HepG2 (cell line): ENCODE measurements around the gene TRIM9. TPM values are rescaled to one million over a fixed set of nuclear protein-coding genes. Genes with fewer than 3 reads are reported as not detected.

ENCODE experiments used
- BCL6 ChIP-seq: IDR thresholded peaks from 2 replicates; pipeline ENCODE4 v1.6.1; 2016; ENCODE audit warnings: missing genetic modification reagents, missing compliant biosample characterization
- CREB1 ChIP-seq, 2 experiments: fragments of 450-650 bp in 1 of 2; IDR thresholded peaks; 2 replicates each; pipeline ENCODE4 v1.6.1; 2016 to 2017; ENCODE audit warnings: control low read depth in 1 of 2, mild to moderate bottlenecking in 1 of 2, missing compliant biosample characterization in 1 of 2, missing genetic modification characterization in 1 of 2
- FOXP1 ChIP-seq, 2 experiments: fragments of 450-650 bp in 1 of 2; IDR thresholded peaks; 2 replicates each; pipeline ENCODE4 v1.6.1; 2017 to 2018; ENCODE audit warnings: antibody characterized with exemption in 1 of 2
- GATAD2A ChIP-seq: IDR thresholded peaks from 2 replicates; pipeline ENCODE4 v1.6.1; 2016
- GTF3A ChIP-seq: sonication (generic); formaldehyde crosslinking; conservative IDR thresholded peaks from 2 replicates; pipeline ENCODE4 v1.4.0; 2020; ENCODE audit warnings: mild to moderate bottlenecking, missing genetic modification reagents
- HNRNPLL ChIP-seq: fragments of 200-400 bp; formaldehyde crosslinking; IDR thresholded peaks from 2 replicates; pipeline ENCODE4 v1.6.1; 2017; ENCODE audit warnings: mild to moderate bottlenecking, low read depth, low read length; ENCODE audit not compliant: poor library complexity, severe bottlenecking
- KLF11 ChIP-seq: IDR thresholded peaks from 2 replicates; pipeline ENCODE4 v1.6.1; 2016; ENCODE audit warnings: missing compliant biosample characterization
- KLF16 ChIP-seq, 2 experiments: sonication (generic) in 1 of 2; formaldehyde crosslinking in 1 of 2; IDR thresholded peaks; 2 replicates each; pipeline versions ENCODE4 v1.6.1 to v1.8.0; 2016 to 2023; ENCODE audit warnings: missing genetic modification reagents in 2 of 2, missing compliant biosample characterization in 1 of 2
- KMT2A ChIP-seq: sonication (generic); formaldehyde crosslinking; IDR thresholded peaks from 2 replicates; pipeline ENCODE4 v1.4.0; 2020; ENCODE audit warnings: missing genetic modification reagents
- MIXL1 ChIP-seq: IDR thresholded peaks from 2 replicates; pipeline ENCODE4 v1.6.1; 2016
- MXI1 ChIP-seq: IDR thresholded peaks from 3 replicates; pipeline ENCODE4 v1.6.1; 2012; ENCODE audit warnings: low read depth, low read length, inconsistent platforms, borderline replicate concordance
- PCBP1 ChIP-seq: fragments of 200-400 bp; formaldehyde crosslinking; IDR thresholded peaks from 2 replicates; pipeline ENCODE4 v1.6.1; 2017; ENCODE audit warnings: mild to moderate bottlenecking, low read depth, low read length, borderline replicate concordance
- RFXANK ChIP-seq: IDR thresholded peaks from 2 replicates; pipeline ENCODE4 v1.6.1; 2016
- SALL2 ChIP-seq: sonication (generic); formaldehyde crosslinking; IDR thresholded peaks from 2 replicates; pipeline ENCODE4 v1.8.1; 2023; ENCODE audit warnings: mild to moderate bottlenecking, missing genetic modification reagents, inconsistent platforms
- SP1 ChIP-seq, 2 experiments: fragments of 450-650 bp in 1 of 2; sonication (generic) in 1 of 2; formaldehyde crosslinking in 1 of 2; IDR thresholded peaks; 2 replicates each; pipeline versions ENCODE4 v1.4.0 to v1.6.1; 2016 to 2020; ENCODE audit warnings: missing genetic modification reagents in 1 of 2
- ZNF225 ChIP-seq: sonication (generic); formaldehyde crosslinking; IDR thresholded peaks from 2 replicates; pipeline ENCODE4 v1.4.0; 2020; ENCODE audit warnings: mild to moderate bottlenecking, missing genetic modification reagents
- ZNF446 ChIP-seq: sonication (generic); formaldehyde crosslinking; IDR thresholded peaks from 2 replicates; pipeline ENCODE4 v1.5.0; 2020; ENCODE audit warnings: mild to moderate bottlenecking, missing genetic modification reagents
- ZSCAN29 ChIP-seq: sonication (generic); formaldehyde crosslinking; conservative IDR thresholded peaks from 2 replicates; pipeline ENCODE4 v1.4.0; 2020; ENCODE audit warnings: mild to moderate bottlenecking, missing genetic modification reagents
- ZSCAN31 ChIP-seq: sonication (generic); formaldehyde crosslinking; IDR thresholded peaks from 2 replicates; pipeline ENCODE4 v1.5.0; 2020; ENCODE audit warnings: low read depth, mild to moderate bottlenecking, missing genetic modification reagents
- polyA plus RNA-seq, 8 experiments: library from polyadenylated mRNA; depleted of rRNA in 3 of 8; stranded (reverse) in 7 of 8; unstranded in 1 of 8; fragments of >200 nt; fragmentation: Illumina TruSeq in 4 of 8; extraction: Trizol in 4 of 8; gene quantifications; 2 replicates each; pipeline versions ENCODE4 v1.2.1 to v1.2.3, GENCODE V29; 2011 to 2016; ENCODE audit warnings: low read depth in 4 of 8, missing spikeins in 1 of 8, mixed read lengths in 1 of 8; ENCODE audit not compliant: insufficient read depth in 1 of 8
- total RNA-seq, 5 experiments: library from RNA; depleted of rRNA; stranded (reverse); fragments of >200 nt; fragmentation: Illumina TruSeq; extraction: Trizol; gene quantifications; 2 replicates each; pipeline ENCODE4 v1.2.3, GENCODE V29; 2016; ENCODE audit warnings: low read depth in 1 of 5
- TF ChIP-seq, protein P1 (sequence below): IDR thresholded peaks from 2 replicates; pipeline ENCODE4 v1.6.1; 2016; ENCODE audit warnings: missing genetic modification reagents, missing compliant biosample characterization
- TF ChIP-seq, protein P2 (sequence below): sonication (generic); formaldehyde crosslinking; IDR thresholded peaks from 2 replicates; pipeline ENCODE4 v1.9.0; 2022; ENCODE audit warnings: low read depth, missing genetic modification reagents
- TF ChIP-seq, protein P3 (sequence below): sonication (generic); formaldehyde crosslinking; IDR thresholded peaks from 2 replicates; pipeline ENCODE4 v1.8.1; 2023; ENCODE audit warnings: mild to moderate bottlenecking, missing genetic modification reagents
- TF ChIP-seq, protein P4 (sequence below): sonication (generic); formaldehyde crosslinking; conservative IDR thresholded peaks from 2 replicates; pipeline ENCODE4 v1.8.0; 2022; ENCODE audit warnings: mild to moderate bottlenecking, moderate library complexity, missing genetic modification reagents
- TF ChIP-seq, protein P5 (sequence below): sonication (generic); formaldehyde crosslinking; IDR thresholded peaks from 2 replicates; pipeline ENCODE4 v1.9.0; 2021; ENCODE audit warnings: missing genetic modification reagents, borderline replicate concordance

TRIM9 gene
- total and polyA plus RNA-seq, 2 of the 13 experiments (the other 11 are each of a cell fraction or from before 2014, with no cell fraction given): 0.04 to 0.07 TPM

DNA sequence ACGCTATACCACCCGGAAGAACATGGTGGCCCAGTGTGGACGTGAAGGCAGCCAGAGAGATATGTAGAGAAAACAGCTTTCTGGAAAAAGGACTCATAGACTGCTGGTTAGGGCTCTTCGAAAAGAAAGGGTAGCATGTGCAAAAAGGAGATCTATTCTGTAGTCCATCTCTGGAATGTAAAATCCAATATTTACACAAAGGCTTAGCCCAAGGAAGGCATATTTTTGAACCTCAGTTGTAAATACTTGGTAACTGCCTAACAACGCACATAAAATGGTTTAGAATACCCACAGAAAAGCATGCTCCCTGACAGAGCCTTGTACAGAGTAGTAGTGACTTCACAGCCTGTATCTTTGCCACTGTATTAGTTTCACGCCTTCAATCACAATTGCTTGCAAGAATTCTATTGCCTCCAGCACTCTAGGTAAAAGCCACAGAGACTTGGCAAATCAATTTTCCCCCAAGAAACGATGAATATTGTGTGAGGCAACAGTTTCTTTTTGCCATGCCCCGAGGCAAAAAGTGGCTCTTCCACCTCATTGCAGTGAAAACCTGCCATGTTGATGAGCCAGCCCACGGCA lies 59.2 kb downstream of the TRIM9 start (continued):
- TF ChIP-seq HNRNPLL: no peak
- TF ChIP-seq SALL2 (CRISPR knock-in tag): no peak
- TF ChIP-seq MXI1: no peak
- TF ChIP-seq, protein P1, sequence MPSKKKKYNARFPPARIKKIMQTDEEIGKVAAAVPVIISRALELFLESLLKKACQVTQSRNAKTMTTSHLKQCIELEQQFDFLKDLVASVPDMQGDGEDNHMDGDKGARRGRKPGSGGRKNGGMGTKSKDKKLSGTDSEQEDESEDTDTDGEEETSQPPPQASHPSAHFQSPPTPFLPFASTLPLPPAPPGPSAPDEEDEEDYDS: no peak
- TF ChIP-seq BCL6 (CRISPR knock-in tag): 0 out of 2 replicates have a peak, but pooled peaks have one; percentile 37
- TF ChIP-seq, protein P2, sequence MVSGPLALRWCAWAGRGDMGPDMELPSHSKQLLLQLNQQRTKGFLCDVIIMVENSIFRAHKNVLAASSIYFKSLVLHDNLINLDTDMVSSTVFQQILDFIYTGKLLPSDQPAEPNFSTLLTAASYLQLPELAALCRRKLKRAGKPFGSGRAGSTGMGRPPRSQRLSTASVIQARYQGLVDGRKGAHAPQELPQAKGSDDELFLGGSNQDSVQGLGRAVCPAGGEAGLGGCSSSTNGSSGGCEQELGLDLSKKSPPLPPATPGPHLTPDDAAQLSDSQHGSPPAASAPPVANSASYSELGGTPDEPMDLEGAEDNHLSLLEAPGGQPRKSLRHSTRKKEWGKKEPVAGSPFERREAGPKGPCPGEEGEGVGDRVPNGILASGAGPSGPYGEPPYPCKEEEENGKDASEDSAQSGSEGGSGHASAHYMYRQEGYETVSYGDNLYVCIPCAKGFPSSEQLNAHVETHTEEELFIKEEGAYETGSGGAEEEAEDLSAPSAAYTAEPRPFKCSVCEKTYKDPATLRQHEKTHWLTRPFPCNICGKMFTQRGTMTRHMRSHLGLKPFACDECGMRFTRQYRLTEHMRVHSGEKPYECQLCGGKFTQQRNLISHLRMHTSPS (CRISPR knock-in tag): no peak
- peak; percentile 65 for TF ChIP-seq GATAD2A (CRISPR knock-in tag)
- no peak for TF ChIP-seq MIXL1 (CRISPR knock-in tag)
- TF ChIP-seq, protein P3, sequence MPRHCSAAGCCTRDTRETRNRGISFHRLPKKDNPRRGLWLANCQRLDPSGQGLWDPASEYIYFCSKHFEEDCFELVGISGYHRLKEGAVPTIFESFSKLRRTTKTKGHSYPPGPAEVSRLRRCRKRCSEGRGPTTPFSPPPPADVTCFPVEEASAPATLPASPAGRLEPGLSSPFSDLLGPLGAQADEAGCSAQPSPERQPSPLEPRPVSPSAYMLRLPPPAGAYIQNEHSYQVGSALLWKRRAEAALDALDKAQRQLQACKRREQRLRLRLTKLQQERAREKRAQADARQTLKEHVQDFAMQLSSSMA (CRISPR knock-in tag): no peak
- no peak for TF ChIP-seq KLF16 (CRISPR knock-in tag; IDR thresholded peaks at IDR 0.05)
- TF ChIP-seq ZSCAN31 (CRISPR knock-in tag): no peak
- TF ChIP-seq KLF11: no peak
- no peak for TF ChIP-seq ZSCAN29 (CRISPR knock-in tag)
- no peak for TF ChIP-seq ZNF225 (CRISPR knock-in tag)
- no peak for TF ChIP-seq FOXP1 (IDR thresholded peaks at IDR 0.05)
- TF ChIP-seq FOXP1 (CRISPR knock-in tag; IDR thresholded peaks at IDR 0.05): no peak
- no peak for TF ChIP-seq GTF3A (CRISPR knock-in tag)
- TF ChIP-seq, protein P4, sequence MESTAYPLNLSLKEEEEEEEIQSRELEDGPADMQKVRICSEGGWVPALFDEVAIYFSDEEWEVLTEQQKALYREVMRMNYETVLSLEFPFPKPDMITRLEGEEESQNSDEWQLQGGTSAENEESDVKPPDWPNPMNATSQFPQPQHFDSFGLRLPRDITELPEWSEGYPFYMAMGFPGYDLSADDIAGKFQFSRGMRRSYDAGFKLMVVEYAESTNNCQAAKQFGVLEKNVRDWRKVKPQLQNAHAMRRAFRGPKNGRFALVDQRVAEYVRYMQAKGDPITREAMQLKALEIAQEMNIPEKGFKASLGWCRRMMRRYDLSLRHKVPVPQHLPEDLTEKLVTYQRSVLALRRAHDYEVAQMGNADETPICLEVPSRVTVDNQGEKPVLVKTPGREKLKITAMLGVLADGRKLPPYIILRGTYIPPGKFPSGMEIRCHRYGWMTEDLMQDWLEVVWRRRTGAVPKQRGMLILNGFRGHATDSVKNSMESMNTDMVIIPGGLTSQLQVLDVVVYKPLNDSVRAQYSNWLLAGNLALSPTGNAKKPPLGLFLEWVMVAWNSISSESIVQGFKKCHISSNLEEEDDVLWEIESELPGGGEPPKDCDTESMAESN (CRISPR knock-in tag): no peak
- no peak for TF ChIP-seq SP1 (IDR thresholded peaks at IDR 0.05)
- TF ChIP-seq SP1 (CRISPR knock-in tag; IDR thresholded peaks at IDR 0.05): no peak
- no peak for TF ChIP-seq RFXANK (CRISPR knock-in tag)
- no peak for TF ChIP-seq ZNF446 (CRISPR knock-in tag)
- no peak for TF ChIP-seq KMT2A (CRISPR knock-in tag)
- TF ChIP-seq, protein P5, sequence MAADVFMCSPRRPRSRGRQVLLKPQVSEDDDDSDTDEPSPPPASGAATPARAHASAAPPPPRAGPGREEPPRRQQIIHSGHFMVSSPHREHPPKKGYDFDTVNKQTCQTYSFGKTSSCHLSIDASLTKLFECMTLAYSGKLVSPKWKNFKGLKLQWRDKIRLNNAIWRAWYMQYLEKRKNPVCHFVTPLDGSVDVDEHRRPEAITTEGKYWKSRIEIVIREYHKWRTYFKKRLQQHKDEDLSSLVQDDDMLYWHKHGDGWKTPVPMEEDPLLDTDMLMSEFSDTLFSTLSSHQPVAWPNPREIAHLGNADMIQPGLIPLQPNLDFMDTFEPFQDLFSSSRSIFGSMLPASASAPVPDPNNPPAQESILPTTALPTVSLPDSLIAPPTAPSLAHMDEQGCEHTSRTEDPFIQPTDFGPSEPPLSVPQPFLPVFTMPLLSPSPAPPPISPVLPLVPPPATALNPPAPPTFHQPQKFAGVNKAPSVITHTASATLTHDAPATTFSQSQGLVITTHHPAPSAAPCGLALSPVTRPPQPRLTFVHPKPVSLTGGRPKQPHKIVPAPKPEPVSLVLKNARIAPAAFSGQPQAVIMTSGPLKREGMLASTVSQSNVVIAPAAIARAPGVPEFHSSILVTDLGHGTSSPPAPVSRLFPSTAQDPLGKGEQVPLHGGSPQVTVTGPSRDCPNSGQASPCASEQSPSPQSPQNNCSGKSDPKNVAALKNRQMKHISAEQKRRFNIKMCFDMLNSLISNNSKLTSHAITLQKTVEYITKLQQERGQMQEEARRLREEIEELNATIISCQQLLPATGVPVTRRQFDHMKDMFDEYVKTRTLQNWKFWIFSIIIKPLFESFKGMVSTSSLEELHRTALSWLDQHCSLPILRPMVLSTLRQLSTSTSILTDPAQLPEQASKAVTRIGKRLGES: no peak
- no peak for TF ChIP-seq CREB1 (IDR thresholded peaks at IDR 0.05)
- TF ChIP-seq CREB1 (CRISPR knock-in tag; IDR thresholded peaks at IDR 0.05): no peak
- TF ChIP-seq PCBP1: no peak
